HepG2 (cell line): ENCODE data around the gene FOSB. TPM values are rescaled to one million over a fixed set of nuclear protein-coding genes. Genes with fewer than 3 reads are reported as not detected.

Experiments used
- ATM ChIP-seq: fragments of 450-650 bp; IDR thresholded peaks from 2 replicates; pipeline ENCODE4 v1.7.1; 2017; ENCODE audit warnings: mild to moderate bottlenecking, borderline replicate concordance
- HIC2 ChIP-seq: sonication (generic); formaldehyde crosslinking; IDR thresholded peaks from 2 replicates; pipeline ENCODE4 v1.9.0; 2022; ENCODE audit warnings: low read depth, missing genetic modification reagents
- HMG20B ChIP-seq: conservative IDR thresholded peaks from 2 replicates; pipeline ENCODE4 v1.6.1; 2016; ENCODE audit warnings: missing genetic modification reagents, missing compliant biosample characterization
- ZNF138 ChIP-seq: sonication (generic); formaldehyde crosslinking; IDR thresholded peaks from 2 replicates; pipeline ENCODE4 v1.5.0; 2020; ENCODE audit warnings: mild to moderate bottlenecking, low read depth, missing genetic modification reagents
- ZNF230 ChIP-seq: sonication (generic); formaldehyde crosslinking; IDR thresholded peaks from 2 replicates; pipeline ENCODE4 v1.4.0; 2020; ENCODE audit warnings: mild to moderate bottlenecking, missing genetic modification reagents
- ZNF33B ChIP-seq: sonication (generic); formaldehyde crosslinking; IDR thresholded peaks from 2 replicates; pipeline ENCODE4 v1.5.1; 2020; ENCODE audit warnings: mild to moderate bottlenecking, missing genetic modification reagents
- ZNF501 ChIP-seq: sonication (generic); formaldehyde crosslinking; IDR thresholded peaks from 2 replicates; pipeline ENCODE4 v1.5.1; 2020; ENCODE audit warnings: mild to moderate bottlenecking, moderate library complexity, missing genetic modification reagents
- ZNF510 ChIP-seq: sonication (generic); formaldehyde crosslinking; IDR thresholded peaks from 2 replicates; pipeline ENCODE4 v1.4.0; 2020; ENCODE audit warnings: low read depth, mild to moderate bottlenecking, missing genetic modification reagents
- ZNF547 ChIP-seq: sonication (generic); formaldehyde crosslinking; IDR thresholded peaks from 2 replicates; pipeline ENCODE4 v1.5.1; 2020; ENCODE audit warnings: mild to moderate bottlenecking, missing genetic modification reagents
- ZNF687 ChIP-seq: sonication (generic); formaldehyde crosslinking; IDR thresholded peaks from 2 replicates; pipeline ENCODE4 v1.5.1; 2020; ENCODE audit warnings: mild to moderate bottlenecking, missing genetic modification reagents, moderate library complexity
- ZNF709 ChIP-seq: sonication (generic); formaldehyde crosslinking; IDR thresholded peaks from 2 replicates; pipeline ENCODE4 v1.5.0; 2020; ENCODE audit warnings: mild to moderate bottlenecking, missing genetic modification reagents
- polyA plus RNA-seq, 8 experiments: library from polyadenylated mRNA; depleted of rRNA in 3 of 8; stranded (reverse) in 7 of 8; unstranded in 1 of 8; fragments of >200 nt; fragmentation: Illumina TruSeq in 4 of 8; extraction: Trizol in 4 of 8; gene quantifications; 2 replicates each; pipeline versions ENCODE4 v1.2.1 to v1.2.3, GENCODE V29; 2011 to 2016; ENCODE audit warnings: low read depth in 4 of 8, missing spikeins in 1 of 8, mixed read lengths in 1 of 8; ENCODE audit not compliant: insufficient read depth in 1 of 8
- total RNA-seq, 5 experiments: library from RNA; depleted of rRNA; stranded (reverse); fragments of >200 nt; fragmentation: Illumina TruSeq; extraction: Trizol; gene quantifications; 2 replicates each; pipeline ENCODE4 v1.2.3, GENCODE V29; 2016; ENCODE audit warnings: low read depth in 1 of 5
- TF ChIP-seq, protein P1 (sequence below): sonication (generic); formaldehyde crosslinking; conservative IDR thresholded peaks from 2 replicates; pipeline ENCODE4 v1.4.0; 2020; ENCODE audit warnings: mild to moderate bottlenecking, missing genetic modification reagents, moderate library complexity
- TF ChIP-seq, protein P2 (sequence below): sonication (generic); formaldehyde crosslinking; IDR thresholded peaks from 2 replicates; pipeline ENCODE4 v1.8.1; 2023; ENCODE audit warnings: mild to moderate bottlenecking, missing genetic modification reagents, borderline replicate concordance

FOSB gene
- total and polyA plus RNA-seq, 2 of the 13 experiments (the other 11 are each of a cell fraction or from before 2014, with no cell fraction given) = 2.8 to 6.0 TPM

DNA sequence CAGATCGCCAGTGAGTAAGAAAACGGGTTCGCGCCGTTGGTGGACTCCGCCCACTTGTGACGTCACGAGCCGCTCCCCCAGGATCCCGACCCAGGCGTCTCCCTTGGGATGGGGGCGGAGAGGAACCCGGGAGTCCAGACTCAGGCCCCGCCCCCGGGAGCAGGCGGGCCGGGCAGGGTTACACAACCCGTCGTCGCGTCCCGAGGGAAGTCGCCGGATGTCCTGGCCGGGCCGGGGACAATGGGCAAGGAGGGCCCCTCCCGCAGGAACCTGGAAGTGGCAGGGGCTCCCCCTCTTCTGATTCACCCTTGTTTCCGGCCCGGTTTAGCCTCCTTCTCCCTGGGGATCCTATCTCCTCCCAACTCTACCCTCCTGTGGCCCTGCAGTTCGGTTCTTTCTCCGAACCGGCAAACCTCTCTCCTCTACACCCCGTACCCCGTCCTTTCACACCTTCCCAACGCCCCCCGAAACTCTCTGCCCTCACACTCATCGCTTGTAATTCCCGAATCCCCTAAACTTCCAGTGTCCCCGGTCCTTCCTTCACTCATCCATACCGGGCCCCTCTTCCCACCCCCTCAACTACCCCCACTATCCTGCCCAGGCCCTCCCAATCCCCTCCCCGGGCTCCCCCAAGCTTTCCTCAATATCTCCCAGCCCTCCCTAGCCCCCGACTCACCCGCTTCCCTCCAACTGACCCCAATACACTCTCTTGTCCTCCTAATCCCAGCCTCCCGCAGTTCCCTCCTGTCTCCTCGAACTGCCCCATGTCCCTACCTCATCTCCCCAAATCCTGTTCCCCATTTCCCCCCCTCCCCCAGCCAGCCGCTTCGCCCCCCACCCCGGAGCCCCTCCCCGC is 24.1 kb upstream of the FOSB start (continued):
- TF ChIP-seq, protein P1, sequence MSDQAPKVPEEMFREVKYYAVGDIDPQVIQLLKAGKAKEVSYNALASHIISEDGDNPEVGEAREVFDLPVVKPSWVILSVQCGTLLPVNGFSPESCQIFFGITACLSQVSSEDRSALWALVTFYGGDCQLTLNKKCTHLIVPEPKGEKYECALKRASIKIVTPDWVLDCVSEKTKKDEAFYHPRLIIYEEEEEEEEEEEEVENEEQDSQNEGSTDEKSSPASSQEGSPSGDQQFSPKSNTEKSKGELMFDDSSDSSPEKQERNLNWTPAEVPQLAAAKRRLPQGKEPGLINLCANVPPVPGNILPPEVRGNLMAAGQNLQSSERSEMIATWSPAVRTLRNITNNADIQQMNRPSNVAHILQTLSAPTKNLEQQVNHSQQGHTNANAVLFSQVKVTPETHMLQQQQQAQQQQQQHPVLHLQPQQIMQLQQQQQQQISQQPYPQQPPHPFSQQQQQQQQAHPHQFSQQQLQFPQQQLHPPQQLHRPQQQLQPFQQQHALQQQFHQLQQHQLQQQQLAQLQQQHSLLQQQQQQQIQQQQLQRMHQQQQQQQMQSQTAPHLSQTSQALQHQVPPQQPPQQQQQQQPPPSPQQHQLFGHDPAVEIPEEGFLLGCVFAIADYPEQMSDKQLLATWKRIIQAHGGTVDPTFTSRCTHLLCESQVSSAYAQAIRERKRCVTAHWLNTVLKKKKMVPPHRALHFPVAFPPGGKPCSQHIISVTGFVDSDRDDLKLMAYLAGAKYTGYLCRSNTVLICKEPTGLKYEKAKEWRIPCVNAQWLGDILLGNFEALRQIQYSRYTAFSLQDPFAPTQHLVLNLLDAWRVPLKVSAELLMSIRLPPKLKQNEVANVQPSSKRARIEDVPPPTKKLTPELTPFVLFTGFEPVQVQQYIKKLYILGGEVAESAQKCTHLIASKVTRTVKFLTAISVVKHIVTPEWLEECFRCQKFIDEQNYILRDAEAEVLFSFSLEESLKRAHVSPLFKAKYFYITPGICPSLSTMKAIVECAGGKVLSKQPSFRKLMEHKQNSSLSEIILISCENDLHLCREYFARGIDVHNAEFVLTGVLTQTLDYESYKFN (CRISPR knock-in tag) = peak; percentile 72; the same call in 1 of the 2 replicates
- peak; percentile 65; the same call in 1 of the 2 replicates for TF ChIP-seq ZNF709 (CRISPR knock-in tag)
- TF ChIP-seq ZNF501 = peak; percentile 42; the same call in 1 of the 2 replicates
- peak; percentile 59; the same call in 1 of the 2 replicates for TF ChIP-seq HIC2 (CRISPR knock-in tag)
- TF ChIP-seq HMG20B (CRISPR knock-in tag) = peak; percentile 53; the same call in 1 of the 2 replicates
- TF ChIP-seq, protein P2, sequence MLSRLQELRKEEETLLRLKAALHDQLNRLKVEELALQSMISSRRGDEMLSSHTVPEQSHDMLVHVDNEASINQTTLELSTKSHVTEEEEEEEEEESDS (CRISPR knock-in tag) = peak; percentile 56; the same call in 1 of the 2 replicates
- no peak for TF ChIP-seq ZNF138 (CRISPR knock-in tag)
- TF ChIP-seq ATM = peak; percentile 52; the same call in 1 of the 2 replicates
- TF ChIP-seq ZNF510 = no peak
- TF ChIP-seq ZNF33B (CRISPR knock-in tag) = no peak
- TF ChIP-seq ZNF687 = peak; percentile 77
- peak; percentile 43; the same call in 1 of the 2 replicates for TF ChIP-seq ZNF547 (CRISPR knock-in tag)
- no peak for TF ChIP-seq ZNF230 (CRISPR knock-in tag)
